ENCODE results near the gene CSTPP1.

Gene CSTPP1

GRCh38 chr11:47208628-47209027, 272.1 kb downstream of the CSTPP1 start:
- no peak for DNase-seq (ENCODE audit: low read depth)

All from activated T-helper 1 cell treated with Interleukin-2 at 50 U/mL for 16 hours (primary cell).